HepG2 (cell line): Measurements from ENCODE around the gene MPPE1. TPM values are rescaled to one million over a fixed set of nuclear protein-coding genes. Genes with fewer than 3 reads are reported as not detected.

Experiments
- CBX5 ChIP-seq: sonication (generic); formaldehyde crosslinking; IDR thresholded peaks from 2 replicates; pipeline ENCODE4 v1.4.0; 2020; ENCODE audit warnings: missing genetic modification reagents, borderline replicate concordance
- CHCHD3 ChIP-seq: sonication (generic); formaldehyde crosslinking; IDR thresholded peaks from 2 replicates; pipeline ENCODE4 v1.8.0; 2022; ENCODE audit warnings: mild to moderate bottlenecking, missing genetic modification reagents, moderate library complexity
- GTF3A ChIP-seq: sonication (generic); formaldehyde crosslinking; conservative IDR thresholded peaks from 2 replicates; pipeline ENCODE4 v1.4.0; 2020; ENCODE audit warnings: mild to moderate bottlenecking, missing genetic modification reagents
- HOXA9 ChIP-seq: sonication (generic); formaldehyde crosslinking; IDR thresholded peaks from 2 replicates; pipeline ENCODE4 v1.8.1; 2022; ENCODE audit warnings: missing genetic modification reagents, mild to moderate bottlenecking, moderate library complexity, borderline replicate concordance
- PHF8 ChIP-seq: sonication (generic); formaldehyde crosslinking; IDR thresholded peaks from 2 replicates; pipeline ENCODE4 v1.5.0; 2020; ENCODE audit warnings: missing genetic modification reagents
- RARG ChIP-seq: sonication (generic); formaldehyde crosslinking; IDR thresholded peaks from 2 replicates; pipeline ENCODE4 v1.4.0; 2020; ENCODE audit warnings: low read depth, mild to moderate bottlenecking, missing genetic modification reagents
- RBM22 ChIP-seq: fragments of 200-400 bp; formaldehyde crosslinking; optimal IDR thresholded peaks from 2 replicates; pipeline ENCODE3; 2017; ENCODE audit warnings: mild to moderate bottlenecking, low read length, moderate library complexity
- SMAD9 ChIP-seq: sonication (generic); formaldehyde crosslinking; IDR thresholded peaks from 2 replicates; pipeline ENCODE4 v1.5.1; 2020; ENCODE audit warnings: mild to moderate bottlenecking, missing genetic modification reagents
- ZFP41 ChIP-seq: sonication (generic); formaldehyde crosslinking; IDR thresholded peaks from 2 replicates; pipeline ENCODE4 v1.4.0; 2020; ENCODE audit warnings: mild to moderate bottlenecking, missing genetic modification reagents, borderline replicate concordance
- ZNF138 ChIP-seq: sonication (generic); formaldehyde crosslinking; IDR thresholded peaks from 2 replicates; pipeline ENCODE4 v1.5.0; 2020; ENCODE audit warnings: mild to moderate bottlenecking, low read depth, missing genetic modification reagents
- ZNF570 ChIP-seq: sonication (generic); formaldehyde crosslinking; IDR thresholded peaks from 2 replicates; pipeline ENCODE4 v1.4.0; 2020; ENCODE audit warnings: mild to moderate bottlenecking, missing genetic modification reagents, borderline replicate concordance
- ZNF644 ChIP-seq: IDR thresholded peaks from 2 replicates; pipeline ENCODE4 v1.6.1; 2016; ENCODE audit warnings: low read depth
- ZNF776 ChIP-seq: sonication (generic); formaldehyde crosslinking; IDR thresholded peaks from 2 replicates; pipeline ENCODE4 v1.4.0; 2020; ENCODE audit warnings: mild to moderate bottlenecking, missing genetic modification reagents
- polyA plus RNA-seq, 8 experiments: library from polyadenylated mRNA; depleted of rRNA in 3 of 8; stranded (reverse) in 7 of 8; unstranded in 1 of 8; fragments of >200 nt; fragmentation: Illumina TruSeq in 4 of 8; extraction: Trizol in 4 of 8; gene quantifications; 2 replicates each; pipeline versions ENCODE4 v1.2.1 to v1.2.3, GENCODE V29; 2011 to 2016; ENCODE audit warnings: low read depth in 4 of 8, missing spikeins in 1 of 8, mixed read lengths in 1 of 8; ENCODE audit not compliant: insufficient read depth in 1 of 8
- total RNA-seq, 5 experiments: library from RNA; depleted of rRNA; stranded (reverse); fragments of >200 nt; fragmentation: Illumina TruSeq; extraction: Trizol; gene quantifications; 2 replicates each; pipeline ENCODE4 v1.2.3, GENCODE V29; 2016; ENCODE audit warnings: low read depth in 1 of 5
- TF ChIP-seq, protein P1 (sequence below): sonication (generic); formaldehyde crosslinking; IDR thresholded peaks from 2 replicates; pipeline ENCODE4 v1.4.0; 2020; ENCODE audit warnings: mild to moderate bottlenecking, missing genetic modification reagents, borderline replicate concordance
- TF ChIP-seq, protein P2 (sequence below): sonication (generic); formaldehyde crosslinking; IDR thresholded peaks from 2 replicates; pipeline ENCODE4 v1.4.0; 2020; ENCODE audit warnings: missing genetic modification reagents
- TF ChIP-seq, protein P3 (sequence below): IDR thresholded peaks from 2 replicates; pipeline ENCODE4 v1.6.1; 2012; ENCODE audit warnings: low read length, improper control_type of control experiment
- TF ChIP-seq, protein P4 (sequence below): sonication (generic); formaldehyde crosslinking; IDR thresholded peaks from 2 replicates; pipeline ENCODE4 v1.9.0; 2021; ENCODE audit warnings: missing genetic modification reagents, mild to moderate bottlenecking, borderline replicate concordance
- TF ChIP-seq, protein P5 (sequence below): sonication (generic); formaldehyde crosslinking; IDR thresholded peaks from 2 replicates; pipeline ENCODE4 v1.5.0; 2020; ENCODE audit warnings: missing genetic modification reagents, mild to moderate bottlenecking, borderline replicate concordance
- TF ChIP-seq, protein P6 (sequence below): IDR thresholded peaks from 2 replicates; pipeline ENCODE4 v1.6.1; 2018; ENCODE audit warnings: missing genetic modification reagents, mild to moderate bottlenecking, missing compliant biosample characterization

The MPPE1 gene
- total and polyA plus RNA-seq, 2 of the 13 experiments (the other 11 are each of a cell fraction or from before 2014, with no cell fraction given), result 9.6 to 11.9 TPM

DNA sequence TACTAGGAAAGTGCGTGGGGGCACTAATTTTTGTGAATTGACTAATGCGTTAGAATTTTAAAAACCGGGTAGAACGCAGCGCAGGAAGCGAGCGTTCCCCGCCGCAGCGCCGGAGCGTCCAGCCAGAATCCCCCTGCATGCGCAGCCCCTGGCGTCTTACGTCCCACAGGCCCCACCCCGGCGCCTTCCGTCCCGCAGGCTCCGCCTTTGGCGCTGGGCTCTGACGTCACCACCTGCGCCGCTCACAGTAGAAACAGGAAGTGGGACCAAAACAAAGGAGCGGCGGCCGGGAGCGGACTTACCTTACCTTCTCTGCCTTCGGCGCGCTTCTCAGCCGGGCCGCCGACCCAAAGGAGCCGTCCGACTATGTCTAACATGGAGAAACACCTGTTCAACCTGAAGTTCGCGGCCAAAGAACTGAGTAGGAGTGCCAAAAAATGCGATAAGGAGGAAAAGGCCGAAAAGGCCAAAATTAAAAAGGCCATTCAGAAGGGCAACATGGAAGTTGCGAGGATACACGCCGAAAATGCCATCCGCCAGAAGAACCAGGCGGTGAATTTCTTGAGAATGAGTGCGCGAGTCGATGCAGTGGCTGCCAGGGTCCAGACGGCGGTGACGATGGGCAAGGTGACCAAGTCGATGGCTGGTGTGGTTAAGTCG, 56.8 kb downstream of the MPPE1 start, which contains the start of gene CHMP1B (continued):
- TF ChIP-seq, protein P1, sequence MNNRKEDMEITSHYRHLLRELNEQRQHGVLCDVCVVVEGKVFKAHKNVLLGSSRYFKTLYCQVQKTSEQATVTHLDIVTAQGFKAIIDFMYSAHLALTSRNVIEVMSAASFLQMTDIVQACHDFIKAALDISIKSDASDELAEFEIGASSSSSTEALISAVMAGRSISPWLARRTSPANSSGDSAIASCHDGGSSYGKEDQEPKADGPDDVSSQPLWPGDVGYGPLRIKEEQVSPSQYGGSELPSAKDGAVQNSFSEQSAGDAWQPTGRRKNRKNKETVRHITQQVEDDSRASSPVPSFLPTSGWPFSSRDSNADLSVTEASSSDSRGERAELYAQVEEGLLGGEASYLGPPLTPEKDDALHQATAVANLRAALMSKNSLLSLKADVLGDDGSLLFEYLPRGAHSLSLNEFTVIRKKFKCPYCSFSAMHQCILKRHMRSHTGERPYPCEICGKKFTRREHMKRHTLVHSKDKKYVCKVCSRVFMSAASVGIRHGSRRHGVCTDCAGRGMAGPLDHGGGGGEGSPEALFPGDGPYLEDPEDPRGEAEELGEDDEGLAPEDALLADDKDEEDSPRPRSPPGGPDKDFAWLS (CRISPR knock-in tag), result no peak
- TF ChIP-seq RARG (0 out of 2 replicates have a peak, but pooled peaks have one; percentile 50), GTF3A (CRISPR knock-in tag) (peak; percentile 88; the same call in 1 of the 2 replicates), CHCHD3 (no peak), CBX5 (CRISPR knock-in tag) (peak; percentile 82; the same call in 1 of the 2 replicates), ZNF570 (no peak), ZNF776 (CRISPR knock-in tag) (no peak), ZFP41 (CRISPR knock-in tag) (no peak), ZNF644 (CRISPR knock-in tag) (no peak), PHF8 (CRISPR knock-in tag) (peak; percentile 91), ZNF138 (no peak), RBM22 (no peak), SMAD9 (CRISPR knock-in tag) (no peak), HOXA9 (CRISPR knock-in tag) (no peak)
- TF ChIP-seq, protein P2, sequence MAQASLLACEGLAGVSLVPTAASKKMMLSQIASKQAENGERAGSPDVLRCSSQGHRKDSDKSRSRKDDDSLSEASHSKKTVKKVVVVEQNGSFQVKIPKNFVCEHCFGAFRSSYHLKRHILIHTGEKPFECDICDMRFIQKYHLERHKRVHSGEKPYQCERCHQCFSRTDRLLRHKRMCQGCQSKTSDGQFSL (CRISPR knock-in tag), result peak; percentile 34; the same call in 1 of the 2 replicates
- TF ChIP-seq, protein P3, sequence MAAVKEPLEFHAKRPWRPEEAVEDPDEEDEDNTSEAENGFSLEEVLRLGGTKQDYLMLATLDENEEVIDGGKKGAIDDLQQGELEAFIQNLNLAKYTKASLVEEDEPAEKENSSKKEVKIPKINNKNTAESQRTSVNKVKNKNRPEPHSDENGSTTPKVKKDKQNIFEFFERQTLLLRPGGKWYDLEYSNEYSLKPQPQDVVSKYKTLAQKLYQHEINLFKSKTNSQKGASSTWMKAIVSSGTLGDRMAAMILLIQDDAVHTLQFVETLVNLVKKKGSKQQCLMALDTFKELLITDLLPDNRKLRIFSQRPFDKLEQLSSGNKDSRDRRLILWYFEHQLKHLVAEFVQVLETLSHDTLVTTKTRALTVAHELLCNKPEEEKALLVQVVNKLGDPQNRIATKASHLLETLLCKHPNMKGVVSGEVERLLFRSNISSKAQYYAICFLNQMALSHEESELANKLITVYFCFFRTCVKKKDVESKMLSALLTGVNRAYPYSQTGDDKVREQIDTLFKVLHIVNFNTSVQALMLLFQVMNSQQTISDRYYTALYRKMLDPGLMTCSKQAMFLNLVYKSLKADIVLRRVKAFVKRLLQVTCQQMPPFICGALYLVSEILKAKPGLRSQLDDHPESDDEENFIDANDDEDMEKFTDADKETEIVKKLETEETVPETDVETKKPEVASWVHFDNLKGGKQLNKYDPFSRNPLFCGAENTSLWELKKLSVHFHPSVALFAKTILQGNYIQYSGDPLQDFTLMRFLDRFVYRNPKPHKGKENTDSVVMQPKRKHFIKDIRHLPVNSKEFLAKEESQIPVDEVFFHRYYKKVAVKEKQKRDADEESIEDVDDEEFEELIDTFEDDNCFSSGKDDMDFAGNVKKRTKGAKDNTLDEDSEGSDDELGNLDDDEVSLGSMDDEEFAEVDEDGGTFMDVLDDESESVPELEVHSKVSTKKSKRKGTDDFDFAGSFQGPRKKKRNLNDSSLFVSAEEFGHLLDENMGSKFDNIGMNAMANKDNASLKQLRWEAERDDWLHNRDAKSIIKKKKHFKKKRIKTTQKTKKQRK, result no peak
- TF ChIP-seq, protein P4, sequence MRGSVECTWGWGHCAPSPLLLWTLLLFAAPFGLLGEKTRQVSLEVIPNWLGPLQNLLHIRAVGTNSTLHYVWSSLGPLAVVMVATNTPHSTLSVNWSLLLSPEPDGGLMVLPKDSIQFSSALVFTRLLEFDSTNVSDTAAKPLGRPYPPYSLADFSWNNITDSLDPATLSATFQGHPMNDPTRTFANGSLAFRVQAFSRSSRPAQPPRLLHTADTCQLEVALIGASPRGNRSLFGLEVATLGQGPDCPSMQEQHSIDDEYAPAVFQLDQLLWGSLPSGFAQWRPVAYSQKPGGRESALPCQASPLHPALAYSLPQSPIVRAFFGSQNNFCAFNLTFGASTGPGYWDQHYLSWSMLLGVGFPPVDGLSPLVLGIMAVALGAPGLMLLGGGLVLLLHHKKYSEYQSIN, result no peak
- TF ChIP-seq, protein P5, sequence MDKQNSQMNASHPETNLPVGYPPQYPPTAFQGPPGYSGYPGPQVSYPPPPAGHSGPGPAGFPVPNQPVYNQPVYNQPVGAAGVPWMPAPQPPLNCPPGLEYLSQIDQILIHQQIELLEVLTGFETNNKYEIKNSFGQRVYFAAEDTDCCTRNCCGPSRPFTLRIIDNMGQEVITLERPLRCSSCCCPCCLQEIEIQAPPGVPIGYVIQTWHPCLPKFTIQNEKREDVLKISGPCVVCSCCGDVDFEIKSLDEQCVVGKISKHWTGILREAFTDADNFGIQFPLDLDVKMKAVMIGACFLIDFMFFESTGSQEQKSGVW (CRISPR knock-in tag), result no peak
- TF ChIP-seq, protein P6, sequence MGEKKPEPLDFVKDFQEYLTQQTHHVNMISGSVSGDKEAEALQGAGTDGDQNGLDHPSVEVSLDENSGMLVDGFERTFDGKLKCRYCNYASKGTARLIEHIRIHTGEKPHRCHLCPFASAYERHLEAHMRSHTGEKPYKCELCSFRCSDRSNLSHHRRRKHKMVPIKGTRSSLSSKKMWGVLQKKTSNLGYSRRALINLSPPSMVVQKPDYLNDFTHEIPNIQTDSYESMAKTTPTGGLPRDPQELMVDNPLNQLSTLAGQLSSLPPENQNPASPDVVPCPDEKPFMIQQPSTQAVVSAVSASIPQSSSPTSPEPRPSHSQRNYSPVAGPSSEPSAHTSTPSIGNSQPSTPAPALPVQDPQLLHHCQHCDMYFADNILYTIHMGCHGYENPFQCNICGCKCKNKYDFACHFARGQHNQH (CRISPR knock-in tag), result peak; percentile 84
